CD4-positive, alpha-beta T cell treated with Interleukin-6 for 4 hours (primary cell): Measurements from ENCODE around the gene SOWAHA.
"Not testable (repeated sequence)": the region's sequence is repeated elsewhere in the genome, so short reads cannot be mapped to it uniquely, and the experiment has no call there.

Source experiments
- DNase-seq: peaks from one replicate; pipeline ENCODE4 v3.0.0-alpha.2; 2020; ENCODE audit warnings: mixed read lengths

Gene SOWAHA

DNA sequence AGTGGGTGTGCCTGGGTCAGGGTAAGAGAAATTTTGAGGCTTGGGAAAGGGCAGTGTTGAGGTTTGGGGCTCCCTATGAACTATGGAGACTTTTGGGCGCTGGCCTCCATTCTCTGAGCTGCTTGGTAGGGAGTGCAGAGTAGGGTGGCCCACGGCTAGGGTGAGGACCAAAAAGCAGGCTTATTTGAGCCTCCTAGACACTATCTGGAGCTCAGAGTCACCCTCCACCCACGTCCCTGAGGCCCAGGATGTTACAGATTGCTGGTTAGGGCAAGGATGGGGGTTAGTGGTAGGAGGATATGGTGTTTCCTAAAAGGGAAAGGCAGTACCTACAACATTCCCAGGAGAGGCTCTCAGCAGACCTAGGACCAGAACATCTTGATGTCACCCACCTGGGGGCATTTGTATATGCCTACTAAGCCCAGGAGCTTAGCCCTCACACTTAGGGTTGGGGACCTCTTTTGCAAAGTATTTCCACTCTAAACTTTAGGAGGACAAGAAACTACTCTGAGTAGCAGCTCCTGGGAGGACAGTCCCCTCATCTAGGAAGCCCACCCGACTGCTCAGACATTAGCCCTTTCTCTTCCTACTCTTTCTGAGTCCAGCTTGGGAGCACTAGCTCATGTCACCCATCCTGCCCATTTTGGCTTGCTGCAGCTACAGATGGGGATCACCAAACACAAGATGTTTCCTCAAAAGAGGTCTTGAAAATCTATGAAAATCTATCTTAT lies 15.0 kb downstream of the SOWAHA start:
- no peak for DNase-seq

DNA sequence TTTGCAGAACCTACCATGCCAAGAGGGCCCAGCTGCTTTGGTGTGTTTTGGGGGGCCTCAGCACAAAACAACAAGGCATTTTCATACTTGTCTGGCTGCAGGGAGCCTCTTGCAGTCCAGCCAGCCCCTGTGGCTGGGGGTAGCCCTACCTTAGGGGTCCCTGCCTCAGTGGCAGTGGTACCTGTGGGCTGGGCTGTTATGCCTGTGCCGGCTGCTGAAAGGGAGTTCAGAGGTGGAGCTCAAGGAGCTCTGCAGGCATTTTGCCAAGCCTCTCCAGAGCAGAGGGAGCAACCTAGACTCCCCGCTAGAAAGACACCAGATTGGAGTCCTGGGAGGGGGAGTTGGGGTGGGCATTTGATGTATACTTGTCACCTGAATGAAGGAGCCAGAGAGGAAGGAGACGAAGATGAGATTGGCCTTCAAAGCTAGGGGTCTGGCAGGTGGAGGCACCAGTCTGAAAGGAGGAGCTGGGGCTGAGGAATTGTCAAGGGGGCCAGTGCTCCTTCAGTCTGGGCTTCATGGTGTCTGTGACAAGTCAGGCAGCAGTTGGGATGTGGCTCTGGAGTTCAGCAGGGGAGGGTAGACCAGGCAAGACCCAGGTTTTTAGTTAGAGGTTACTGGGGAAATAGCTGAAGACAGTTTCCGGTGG lies 15.9 kb downstream of the SOWAHA start:
- no peak for DNase-seq

DNA sequence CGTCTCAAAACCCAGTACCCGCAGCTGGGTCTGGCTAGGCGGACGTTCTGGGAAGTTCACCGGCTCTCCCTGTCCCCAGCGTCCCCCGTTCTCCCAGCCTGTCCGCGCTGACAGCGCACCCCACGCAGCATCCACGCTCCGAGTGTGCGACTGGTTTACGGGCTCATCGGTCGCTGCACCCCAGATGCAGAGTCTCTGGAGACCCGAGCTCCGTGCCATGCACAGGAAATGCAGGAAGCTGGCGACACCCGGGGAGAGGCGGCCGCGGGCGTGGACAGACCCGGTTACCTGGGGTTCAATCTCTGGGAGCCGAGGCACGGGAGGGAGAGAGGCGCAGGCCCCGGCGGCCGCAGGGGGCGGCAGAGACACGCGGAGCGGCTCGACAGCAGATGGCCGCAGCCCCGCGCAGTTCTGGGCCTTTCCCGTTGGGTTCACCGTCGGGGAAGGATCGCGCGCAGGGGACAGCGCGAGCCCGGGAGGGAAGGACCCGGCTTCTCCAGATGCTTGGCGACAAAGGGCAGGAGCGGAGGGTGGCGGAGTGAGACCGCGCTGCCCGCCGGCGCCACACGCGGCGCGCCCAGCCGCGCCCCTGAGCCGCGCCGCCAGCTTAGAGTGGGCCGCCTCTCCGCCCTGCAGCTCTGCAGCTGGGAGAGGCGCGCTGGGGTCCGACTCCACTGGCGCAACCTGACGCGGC lies 16.8 kb downstream of the SOWAHA start:
- DNase-seq, result peak; percentile 77

DNA sequence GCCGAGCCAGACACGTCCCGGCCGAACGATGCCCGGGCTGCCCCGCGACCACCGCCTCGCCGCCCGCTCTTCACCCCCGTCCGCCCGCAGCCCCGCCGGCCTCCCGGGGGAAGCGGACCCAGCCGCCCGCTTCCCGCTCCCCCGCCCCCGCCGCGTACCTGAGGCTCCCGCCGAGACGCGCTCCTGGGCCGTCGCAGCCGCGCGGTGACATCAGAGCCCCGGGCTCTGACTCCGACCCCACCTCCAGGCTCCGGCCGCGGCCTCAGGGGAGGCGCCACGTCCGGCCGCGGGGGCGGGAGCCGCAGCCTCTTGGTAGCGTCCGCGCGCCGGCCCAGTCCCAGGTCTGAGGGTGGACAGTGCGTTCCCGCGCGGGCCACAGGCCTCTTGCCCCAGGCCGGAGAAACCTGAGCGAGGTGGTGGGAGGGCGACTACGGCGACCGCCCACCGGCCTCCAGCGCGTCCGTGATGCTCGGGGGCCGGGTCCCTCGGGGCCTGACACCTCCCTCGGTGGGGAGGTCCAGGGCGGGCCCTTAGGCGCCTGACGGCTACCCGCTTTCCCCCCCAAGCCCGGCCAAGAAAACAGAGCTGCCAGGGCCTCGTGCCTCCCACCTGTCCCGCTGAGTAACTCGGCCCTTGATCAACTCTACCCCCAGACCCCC lies 17.5 kb downstream of the SOWAHA start, which contains the start of gene SHROOM1:
Gene SHROOM1 (minus strand): TSS at position 212 of the 659 bp plus-strand sequence. CDS start 4,507 bp downstream, outside the sequence.
- DNase-seq, result peak; percentile 42

DNA sequence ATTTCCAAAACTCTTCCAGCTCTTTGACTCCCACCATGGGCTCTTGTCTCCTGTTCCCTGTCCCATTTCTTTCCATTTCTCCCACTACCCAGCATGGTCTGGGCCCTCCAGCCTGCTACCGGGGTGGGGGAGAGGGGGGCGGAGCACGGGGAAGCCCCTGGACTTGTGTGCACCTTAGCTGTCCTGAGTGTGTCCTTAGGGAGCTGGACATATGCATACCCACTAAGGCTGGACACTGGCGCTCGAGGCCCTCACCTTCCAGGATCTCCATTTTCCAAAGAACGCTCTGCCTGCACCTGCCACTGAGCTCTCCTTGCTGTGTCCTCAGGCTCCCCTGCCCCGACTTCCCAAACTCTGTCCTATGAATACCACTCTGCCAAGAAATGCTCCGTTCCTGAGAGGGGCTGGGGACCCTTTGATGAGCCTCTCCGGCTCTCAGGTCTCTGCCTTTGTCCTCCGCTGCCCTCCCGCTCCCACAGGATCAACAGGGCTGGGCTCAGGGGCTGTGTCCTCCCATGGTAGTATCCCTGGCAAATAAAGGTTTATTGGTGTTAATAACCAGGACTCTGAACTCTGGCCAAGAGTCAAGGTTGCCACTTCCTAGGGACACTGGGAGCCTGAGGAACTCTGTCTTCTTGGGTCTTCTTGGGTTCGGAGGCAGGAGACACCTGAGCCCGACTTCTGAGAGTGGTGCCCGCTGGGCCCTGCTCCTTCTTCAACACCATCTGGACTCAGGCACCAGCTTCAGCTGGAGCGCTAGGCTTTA lies 18.2 kb downstream of the SOWAHA start:
- DNase-seq, result no peak

DNA sequence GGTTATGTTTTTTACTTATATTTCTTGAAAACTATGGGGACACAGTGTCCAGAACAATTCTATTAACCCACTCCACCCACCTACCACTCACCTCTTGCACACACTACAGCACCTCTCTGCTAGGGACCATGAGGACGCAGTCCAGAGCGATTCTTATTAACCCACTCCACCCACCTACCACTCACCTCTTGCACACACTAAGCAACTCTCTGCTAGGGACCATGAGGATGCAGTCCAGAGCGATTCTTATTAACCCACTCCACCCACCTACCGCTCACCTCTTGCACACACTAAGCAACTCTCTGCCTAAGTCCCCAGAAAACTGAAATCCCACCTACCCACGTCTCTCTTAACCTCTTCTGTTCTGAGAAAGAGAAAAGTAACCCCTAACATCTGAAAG lies 19.5 kb downstream of the SOWAHA start:
- DNase-seq, result no peak

DNA sequence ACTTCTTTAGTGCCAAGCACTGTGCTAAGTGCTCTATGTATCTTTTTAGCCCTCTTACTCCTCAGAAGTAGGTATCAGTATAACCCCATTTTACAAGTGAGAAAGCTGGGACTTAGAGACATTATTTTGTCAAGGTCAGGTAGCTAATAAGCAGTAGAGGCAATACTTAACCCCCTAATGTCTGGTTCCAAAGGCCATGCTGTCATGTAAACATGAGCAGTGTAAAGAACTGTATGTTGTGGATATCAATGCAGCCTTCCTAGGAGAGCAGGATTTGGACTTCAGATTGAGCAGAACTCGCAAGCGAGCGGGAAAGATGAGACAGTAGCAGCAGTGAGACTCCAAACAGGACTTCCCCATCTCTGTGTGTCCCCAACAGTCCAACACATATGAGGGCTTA lies 21.0 kb downstream of the SOWAHA start:
- DNase-seq, result no peak

DNA sequence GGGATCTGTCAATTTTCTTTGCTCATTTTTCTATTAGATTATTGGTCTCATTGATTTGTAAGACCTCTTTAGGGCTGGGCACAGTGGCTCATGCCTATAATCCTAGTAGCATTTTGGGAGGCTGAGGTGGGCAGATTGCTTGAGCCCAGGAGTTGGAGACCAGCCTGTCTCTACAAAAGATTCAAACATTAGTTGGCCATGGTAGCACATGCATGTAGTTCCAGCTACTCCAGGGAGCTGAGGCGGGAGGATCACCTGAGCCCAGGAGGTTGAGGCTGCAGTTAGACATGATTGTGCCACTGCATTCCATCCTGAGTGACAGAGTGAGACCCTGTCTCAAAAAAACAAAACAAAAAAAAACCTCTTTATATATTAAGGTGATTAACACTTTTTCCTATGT lies 23.8 kb downstream of the SOWAHA start:
- DNase-seq, result no peak

DNA sequence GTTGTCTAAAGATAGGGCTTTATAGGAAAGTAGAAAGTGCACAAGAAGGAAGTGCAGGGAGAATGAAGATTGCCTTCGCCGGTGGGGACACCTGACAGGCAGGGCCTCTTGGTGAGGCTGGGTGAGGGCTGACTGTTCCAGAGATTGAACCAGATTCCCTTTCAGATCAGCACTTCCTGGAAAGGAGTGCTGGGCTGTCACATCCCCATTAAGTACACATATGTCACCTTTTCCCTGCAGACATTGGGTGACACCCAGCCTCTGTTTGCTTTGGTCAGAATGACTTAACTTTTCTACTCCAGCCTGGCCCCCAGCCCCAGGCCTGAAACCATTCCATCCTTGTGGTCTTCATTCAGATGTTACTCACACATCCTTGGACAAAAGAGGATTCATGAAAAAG lies 24.8 kb downstream of the SOWAHA start:
- no peak for DNase-seq

DNA sequence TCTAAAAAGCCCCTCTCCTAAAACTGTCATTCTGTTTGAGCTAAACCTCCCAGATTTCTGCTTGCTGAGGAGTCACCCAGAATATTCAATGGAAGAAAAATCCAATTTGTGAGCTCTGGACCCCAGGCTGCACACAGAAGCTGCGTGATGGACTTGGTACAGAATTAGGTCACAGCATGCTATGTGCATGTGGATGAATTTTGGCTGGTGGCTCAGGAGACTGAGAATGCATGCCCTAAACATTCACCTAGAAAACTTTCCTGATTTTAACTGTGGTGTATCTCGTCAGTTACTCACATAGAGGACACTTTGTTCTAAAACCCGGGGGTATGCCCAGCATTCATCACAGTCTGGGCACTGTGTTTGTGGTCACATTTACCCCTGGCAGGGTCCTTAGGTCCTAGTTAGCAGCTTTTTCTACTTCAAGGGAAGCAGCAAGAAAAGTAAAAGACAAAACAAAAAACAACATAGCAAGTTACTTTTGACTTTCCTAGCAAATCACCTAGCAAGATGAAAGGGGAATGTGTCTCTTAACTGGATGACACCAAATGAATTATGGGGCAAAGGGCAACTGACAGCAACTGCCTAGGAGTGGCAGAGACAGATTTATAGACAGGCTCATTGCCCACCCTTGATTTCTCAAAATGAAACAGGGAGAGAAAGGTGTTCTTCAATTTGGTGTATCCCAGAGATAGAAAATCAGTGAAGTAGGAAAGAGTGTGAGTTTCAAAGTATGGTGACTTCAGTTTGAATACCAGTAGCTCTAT lies 25.6 kb downstream of the SOWAHA start:
- no peak for DNase-seq

DNA sequence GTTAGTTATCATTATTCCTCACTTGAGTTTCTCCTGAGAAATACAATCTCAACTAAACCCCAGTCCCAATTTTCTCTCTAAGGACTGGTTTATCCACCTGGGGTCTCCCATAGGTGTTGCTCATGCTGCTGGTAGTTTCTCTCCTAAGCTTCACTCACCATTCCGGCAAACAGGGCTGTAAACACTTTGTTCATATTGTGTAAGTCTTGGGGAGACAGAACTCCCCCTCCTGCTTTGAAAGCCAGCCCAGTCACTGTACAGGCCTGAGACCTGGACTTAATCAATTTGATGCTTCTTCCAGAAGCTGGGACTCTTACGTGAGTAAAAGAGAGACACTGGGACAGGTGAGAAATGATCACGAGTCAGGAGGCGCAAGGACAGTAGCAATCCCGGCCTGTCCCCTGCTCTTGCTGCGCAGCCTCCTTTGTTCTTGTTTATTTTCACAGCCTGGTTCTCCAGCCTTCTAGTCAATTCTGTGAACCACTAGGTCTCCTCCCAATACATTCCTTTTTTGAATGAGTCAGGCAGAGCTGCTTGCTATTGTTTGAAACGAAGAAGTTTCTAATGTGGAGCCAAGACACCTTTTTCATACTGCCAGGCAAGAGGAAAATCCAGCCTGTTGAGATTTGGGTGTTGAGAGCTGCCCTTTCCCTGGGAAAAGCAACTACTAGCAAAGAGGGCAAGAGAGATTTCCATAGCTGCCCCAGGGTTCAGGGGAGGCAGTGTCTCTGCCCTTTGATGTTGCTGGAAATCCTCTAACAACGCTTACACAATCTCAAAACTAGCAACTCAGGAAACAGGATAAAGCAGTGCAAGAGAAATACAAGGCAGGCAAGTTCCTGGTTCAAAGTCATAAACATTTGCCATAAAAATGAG lies 26.6 kb downstream of the SOWAHA start:
- no peak for DNase-seq

DNA sequence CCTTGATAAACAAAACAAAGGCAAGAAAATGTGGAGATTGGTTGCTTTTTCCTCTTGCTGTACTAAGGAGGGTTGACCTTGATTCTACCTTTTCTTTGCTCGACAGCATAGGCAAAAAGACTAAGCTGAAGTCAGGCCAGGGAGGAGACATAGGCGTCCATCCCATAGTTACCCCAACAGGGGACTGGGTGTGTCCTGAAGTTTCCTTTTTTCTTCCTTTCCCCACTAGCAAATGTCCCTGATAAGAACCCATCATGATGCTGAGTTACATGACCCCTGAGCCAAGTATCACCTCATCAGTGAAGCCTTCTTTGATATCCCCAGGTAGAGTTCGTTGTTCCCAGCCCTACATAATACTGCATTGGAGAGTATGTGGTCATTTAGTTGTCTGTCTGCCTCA lies 27.2 kb downstream of the SOWAHA start:
- no peak for DNase-seq

DNA sequence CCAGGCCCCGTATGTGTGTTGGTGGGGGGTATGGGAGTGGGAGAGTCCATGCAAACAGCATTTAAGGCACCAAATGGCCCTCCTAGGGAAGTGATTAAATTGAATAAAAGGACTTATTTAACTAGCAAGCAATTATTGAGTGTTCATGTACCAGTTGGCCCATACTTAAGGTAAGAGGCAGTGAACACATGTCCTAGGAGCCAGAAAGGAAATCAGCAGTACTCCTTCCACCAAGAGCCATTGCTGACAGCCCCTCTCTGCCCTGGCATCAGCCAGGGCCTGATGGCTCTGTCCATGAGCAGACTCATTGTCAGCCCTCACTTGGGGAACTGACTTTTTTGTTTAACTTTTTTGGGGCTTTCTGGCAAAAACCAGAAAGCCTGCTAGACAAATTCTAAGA lies 27.8 kb downstream of the SOWAHA start:
- DNase-seq, result no peak

DNA sequence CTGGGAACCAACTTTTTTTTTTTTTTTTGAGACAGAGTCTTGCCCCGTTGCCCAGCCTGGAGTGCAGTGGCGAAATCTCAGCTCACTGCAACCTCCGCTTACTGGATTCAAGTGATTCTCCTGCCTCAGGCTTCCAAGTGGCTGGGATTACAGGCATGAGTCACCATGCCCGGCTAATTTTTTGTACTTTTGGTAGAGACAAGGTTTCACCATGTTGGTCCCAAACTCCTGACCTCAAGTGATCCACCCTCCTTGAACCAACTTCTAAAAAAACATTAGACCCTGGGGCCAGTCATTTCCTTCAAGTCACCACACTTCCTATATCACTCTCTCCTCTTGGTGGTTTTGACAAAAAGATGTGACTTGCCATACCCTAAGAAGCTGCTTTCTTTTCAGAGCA lies 28.2 kb downstream of the SOWAHA start:
- no peak for DNase-seq

DNA sequence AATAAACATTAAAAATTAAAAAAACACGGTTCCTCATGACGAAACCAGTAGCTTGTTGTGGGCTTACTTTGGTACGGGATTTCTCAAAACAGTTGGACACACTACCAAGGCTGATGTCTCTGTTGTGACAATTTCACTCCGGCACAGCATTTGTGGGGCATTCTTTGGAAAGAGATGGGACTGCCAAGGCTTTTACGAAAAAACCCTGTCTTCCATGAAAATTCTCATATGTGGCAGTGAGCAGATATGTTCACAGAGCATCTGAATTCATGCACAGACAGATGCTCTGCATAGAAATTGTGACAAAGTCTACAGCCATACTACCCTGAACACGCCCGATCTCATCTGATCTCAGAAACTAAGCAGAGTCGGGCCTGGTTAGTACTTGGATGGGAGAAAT lies 35.2 kb downstream of the SOWAHA start:
- no peak for DNase-seq

DNA sequence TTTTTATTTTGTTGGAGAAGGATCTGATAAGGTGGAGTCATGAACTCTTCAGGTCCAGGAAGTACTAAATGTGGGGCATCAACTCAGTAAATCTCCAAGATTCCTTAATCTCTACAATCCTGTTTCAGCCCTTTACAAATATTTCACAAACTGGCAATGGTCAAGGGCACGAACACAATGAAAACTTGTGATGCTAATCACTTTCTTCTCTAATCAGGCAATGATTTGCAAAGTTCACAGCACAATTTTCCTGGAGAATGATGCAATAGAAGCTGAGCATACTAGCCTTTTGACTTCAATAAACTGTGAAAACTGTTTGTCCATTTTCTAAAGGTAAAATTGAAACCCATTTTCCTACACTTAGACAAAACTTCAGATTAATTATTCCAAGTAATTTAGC lies 36.2 kb downstream of the SOWAHA start:
- DNase-seq, result no peak

DNA sequence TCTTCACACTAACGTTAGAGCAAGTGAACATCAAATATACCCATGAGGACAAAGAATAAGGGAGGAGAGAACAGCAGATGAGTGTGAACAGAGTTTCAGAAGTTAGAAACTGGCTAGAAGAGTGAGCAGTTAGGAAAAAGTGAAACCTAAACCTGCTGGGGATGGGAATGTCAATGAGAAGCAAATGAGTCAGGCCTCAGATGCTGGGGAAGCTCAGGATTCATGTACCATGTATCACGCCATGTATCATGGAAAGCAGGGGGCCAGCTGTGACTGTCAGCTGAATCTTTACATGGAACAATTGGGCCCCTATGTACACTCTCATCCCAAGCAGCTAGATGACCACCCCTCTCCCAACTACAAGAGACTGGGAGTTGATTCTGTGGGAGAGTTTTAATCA lies 37.0 kb downstream of the SOWAHA start:
- DNase-seq, result no peak

DNA sequence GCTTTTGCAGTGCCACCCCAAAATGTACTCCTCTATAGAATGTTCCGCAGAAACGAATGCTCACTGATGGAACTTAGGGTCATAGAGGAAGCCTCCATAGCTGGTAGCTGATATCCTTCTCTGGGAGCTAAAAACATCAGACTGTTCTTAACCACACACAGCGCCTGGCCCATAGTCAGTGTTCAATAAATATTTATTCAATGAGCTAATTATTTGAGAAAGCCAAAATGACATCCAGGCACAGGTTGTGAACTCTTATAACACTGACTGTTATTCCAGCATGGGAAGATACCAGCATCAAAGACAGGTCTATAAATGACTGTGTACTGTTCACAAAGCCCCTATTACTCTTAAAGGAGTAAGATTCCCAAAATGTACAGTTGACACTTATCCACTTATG lies 40.2 kb downstream of the SOWAHA start:
- DNase-seq, result no peak

DNA sequence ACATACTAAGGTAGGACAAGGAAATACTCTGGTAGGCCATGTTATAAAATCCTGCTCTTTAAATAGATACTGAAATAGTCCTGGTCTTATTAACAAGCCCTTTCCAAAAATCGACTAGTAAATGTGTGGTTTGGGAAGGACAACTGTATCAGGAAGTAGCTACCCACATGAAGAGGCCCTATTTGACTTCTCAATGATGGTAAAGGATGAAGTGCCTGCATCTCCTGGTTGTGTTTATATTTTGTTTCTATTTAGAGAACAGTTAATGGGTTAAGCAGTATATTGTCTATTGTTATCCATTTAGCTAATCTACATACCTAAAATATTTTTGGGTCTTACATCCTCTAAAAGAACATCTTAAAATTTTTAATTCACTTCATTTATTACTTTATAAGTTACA lies 40.7 kb downstream of the SOWAHA start:
- DNase-seq, result no peak

DNA sequence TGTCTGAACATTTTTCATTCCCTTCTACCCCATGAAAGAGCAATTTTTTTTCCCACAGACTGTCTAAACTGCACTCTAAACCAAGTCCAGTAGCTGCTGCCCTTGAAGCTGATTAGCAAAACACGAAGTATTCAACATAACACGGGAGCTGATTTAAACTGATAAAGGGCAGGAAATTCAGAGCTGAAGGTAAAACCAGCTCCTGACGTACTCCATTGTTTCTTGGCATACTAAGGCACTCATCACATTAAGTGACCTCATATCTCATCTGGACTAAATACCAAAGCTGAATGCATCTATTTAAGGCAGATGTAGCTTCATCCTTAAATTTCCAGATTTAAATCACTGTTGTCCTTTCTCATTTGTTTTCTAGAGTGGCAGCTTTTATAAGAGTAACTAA lies 41.2 kb downstream of the SOWAHA start:
- DNase-seq, result no peak

DNA sequence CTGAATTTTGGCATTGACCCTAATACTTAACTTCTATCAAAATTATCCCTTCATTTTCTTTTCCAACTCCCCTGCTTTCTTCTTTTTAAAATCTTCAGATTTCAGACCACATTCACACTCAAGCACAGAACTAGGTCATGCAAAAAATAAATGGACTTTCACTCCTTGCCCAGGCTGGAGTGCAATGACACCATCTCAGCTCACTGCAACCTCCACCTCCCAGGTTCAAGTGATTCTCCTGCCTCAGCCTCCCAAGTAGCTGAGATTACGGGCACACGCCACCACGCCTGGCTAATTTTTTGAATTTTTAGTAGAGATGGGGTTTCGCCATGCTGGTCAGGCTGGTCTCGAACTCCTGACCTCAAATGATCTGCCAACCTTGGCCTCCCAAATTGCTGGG lies 41.9 kb downstream of the SOWAHA start:
- DNase-seq, result not testable (repeated sequence)
